Measurements from ENCODE around the gene MEGF11.

Gene MEGF11

DNA sequence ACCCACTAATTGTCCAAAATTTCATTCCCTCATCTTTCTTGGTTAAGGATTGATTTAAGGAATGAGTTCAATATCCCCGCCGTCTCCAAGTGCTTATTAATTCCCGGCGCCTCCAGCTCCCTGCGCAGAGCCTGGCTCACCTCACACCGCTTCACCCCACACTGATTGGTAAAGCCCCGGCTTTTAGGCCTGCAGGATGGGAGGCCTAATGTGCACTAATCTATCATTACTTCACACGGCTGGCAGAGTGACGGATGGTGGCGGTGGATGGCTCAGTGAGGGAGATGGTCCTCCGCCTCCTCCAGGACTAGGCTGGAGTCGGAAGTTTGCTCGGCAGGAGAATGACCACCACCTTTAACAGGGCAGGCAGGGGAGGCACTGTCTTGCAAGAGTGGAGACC, 81.7 kb downstream of the MEGF11 start:
- Mint-ChIP-seq H3K27ac (no peak overlapping the region), H3K36me3 (ENCODE audit: low read depth) (no peaks in the 10 kb centered on the region), H3K27me3 (ENCODE audit: low read depth, poor library complexity) (peaks cover 40% of the 10 kb centered on the region), H3K4me1 (peaks cover 16% of the 10 kb centered on the region), H3K9me3 (no peaks in the 10 kb centered on the region), H3K4me3 (no peak overlapping the region)
- no peak for DNase-seq
- no peak for TF ChIP-seq CTCF (IDR thresholded peaks at IDR 0.05)

- Mint-ChIP-seq H3K4me3 (no peak overlapping the region), H3K4me1 (peaks cover 27% of the 10 kb centered on the region), H3K9me3 (no peaks in the 10 kb centered on the region), H3K36me3 (ENCODE audit: low read depth) (no peaks in the 10 kb centered on the region), H3K27me3 (ENCODE audit: low read depth, poor library complexity) (peaks cover 36% of the 10 kb centered on the region), H3K27ac (no peak overlapping the region)
- DNase-seq, result no peak
- TF ChIP-seq CTCF (IDR thresholded peaks at IDR 0.05), result no peak
Measured at GRCh38 chr15:66170716-66171115, 82.8 kb downstream of the MEGF11 start.

GRCh38 chr15:66170042-66170441, 83.5 kb downstream of the MEGF11 start:
- no peak for DNase-seq
- no peak for TF ChIP-seq CTCF (IDR thresholded peaks at IDR 0.05)
- Mint-ChIP-seq H3K4me3 (no peak overlapping the region), H3K36me3 (ENCODE audit: low read depth) (no peaks in the 10 kb centered on the region), H3K27me3 (ENCODE audit: low read depth, poor library complexity) (peaks cover 35% of the 10 kb centered on the region), H3K4me1 (peaks cover 28% of the 10 kb centered on the region), H3K27ac (no peak overlapping the region), H3K9me3 (no peaks in the 10 kb centered on the region)

DNA sequence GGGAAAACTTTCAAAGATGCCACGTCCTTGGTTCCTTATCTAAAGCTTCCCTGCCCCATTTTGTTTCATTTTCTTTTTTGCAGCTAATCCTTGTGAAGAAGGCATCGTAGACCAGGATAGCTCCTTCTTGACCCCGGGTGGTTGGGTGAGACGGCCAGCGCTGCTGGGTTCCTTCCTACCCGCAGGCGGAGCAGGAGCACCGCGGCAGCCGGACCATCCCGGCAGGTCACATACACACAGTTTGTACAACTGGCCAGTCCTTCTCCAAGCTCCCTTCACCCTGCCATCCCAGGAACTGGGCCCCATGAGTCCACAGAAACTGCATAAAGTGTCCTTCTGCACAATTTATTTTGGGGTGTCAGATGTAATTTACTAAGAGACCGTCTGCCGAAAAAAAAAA, 83.9 kb downstream of the MEGF11 start:
- no peak for TF ChIP-seq CTCF (IDR thresholded peaks at IDR 0.05)
- no peak overlapping the region for H3K4me3 Mint-ChIP-seq
- no peak overlapping the region for H3K27ac Mint-ChIP-seq
- peaks cover 34% of the 10 kb centered on the region for H3K27me3 Mint-ChIP-seq (ENCODE audit: low read depth, poor library complexity)
- no peaks in the 10 kb centered on the region for H3K9me3 Mint-ChIP-seq
- no peaks in the 10 kb centered on the region for H3K36me3 Mint-ChIP-seq (ENCODE audit: low read depth)
- no peak for DNase-seq
- H3K4me1 Mint-ChIP-seq, result peaks cover 28% of the 10 kb centered on the region

DNA sequence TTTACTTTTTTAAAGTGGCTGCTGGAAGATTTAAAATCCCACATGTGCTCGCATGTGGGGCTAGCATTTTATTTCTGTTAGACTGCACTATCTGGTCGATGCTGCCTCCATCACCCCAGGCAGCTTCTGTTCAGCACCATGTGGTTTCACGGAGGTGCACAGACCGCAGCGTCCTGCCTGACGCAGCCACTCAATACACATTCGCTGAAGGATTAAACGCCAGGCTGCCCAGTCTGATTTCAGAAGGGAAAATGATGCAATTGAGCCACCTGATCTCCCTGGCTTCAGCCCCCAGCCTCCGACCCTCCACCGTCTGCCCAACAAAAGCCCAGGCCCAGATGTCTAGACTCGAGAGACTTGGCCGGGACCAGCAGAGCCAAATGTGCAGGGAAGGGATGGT, 84.5 kb downstream of the MEGF11 start:
- peaks cover 28% of the 10 kb centered on the region for H3K4me1 Mint-ChIP-seq
- no peaks in the 10 kb centered on the region for H3K36me3 Mint-ChIP-seq (ENCODE audit: low read depth)

More for the DNA sequence above, 84.5 kb downstream of the MEGF11 start:
- Mint-ChIP-seq H3K27ac (no peak overlapping the region), H3K27me3 (ENCODE audit: low read depth, poor library complexity) (peaks cover 29% of the 10 kb centered on the region), H3K4me3 (no peak overlapping the region), H3K9me3 (no peaks in the 10 kb centered on the region)
- DNase-seq, result no peak
- no peak for TF ChIP-seq CTCF (IDR thresholded peaks at IDR 0.05)

Measured in nephron progenitor cell (in vitro differentiated cells).